Activated T-helper 17 cell treated with anti-CD3 and anti-CD28 coated beads, Interleukin-2, amount 50 U/mL, for 72 hours (primary cell): ENCODE results near the gene USO1. TPM values are rescaled to one million over a fixed set of nuclear protein-coding genes. Genes with fewer than 3 reads are reported as not detected.
"Not testable (repeated sequence)": the region's sequence is repeated elsewhere in the genome, so short reads cannot be mapped to it uniquely, and the experiment has no call there.

Experiments used
- ATAC-seq: fragments of 150-1000 bp; cut with Tn5 transposase; replicated peaks from 2 replicates; pipeline ENCODE4 v1.10.0; 2021; ENCODE audit warnings: mild to moderate bottlenecking, moderate library complexity
- H3K27ac Mint-ChIP-seq: one replicate; pipeline ENCODE4 v1.8.0; 2022; ENCODE audit warnings: mixed read lengths
- H3K27me3 Mint-ChIP-seq: one replicate; pipeline ENCODE4 v1.8.0; 2022; ENCODE audit warnings: mixed read lengths
- H3K36me3 Mint-ChIP-seq: one replicate; pipeline ENCODE4 v1.8.0; 2022; ENCODE audit warnings: low read depth, mild to moderate bottlenecking, mixed read lengths
- H3K4me1 Mint-ChIP-seq: one replicate; pipeline ENCODE4 v1.8.0; 2022; ENCODE audit warnings: mixed read lengths
- H3K4me3 Mint-ChIP-seq: one replicate; pipeline ENCODE4 v1.8.0; 2022; ENCODE audit warnings: mild to moderate bottlenecking, mixed read lengths
- H3K9me3 Mint-ChIP-seq: one replicate; pipeline ENCODE4 v1.8.0; 2022; ENCODE audit warnings: mixed read lengths
- total RNA-seq, 2 donors: library from RNA; stranded (reverse); gene quantifications; one replicate each; pipeline ENCODE4 v1.2.3, GENCODE V29; 2022

Gene USO1
- total RNA-seq, 2 donors from 2014 or later, result 55.8 to 66.0 TPM

DNA sequence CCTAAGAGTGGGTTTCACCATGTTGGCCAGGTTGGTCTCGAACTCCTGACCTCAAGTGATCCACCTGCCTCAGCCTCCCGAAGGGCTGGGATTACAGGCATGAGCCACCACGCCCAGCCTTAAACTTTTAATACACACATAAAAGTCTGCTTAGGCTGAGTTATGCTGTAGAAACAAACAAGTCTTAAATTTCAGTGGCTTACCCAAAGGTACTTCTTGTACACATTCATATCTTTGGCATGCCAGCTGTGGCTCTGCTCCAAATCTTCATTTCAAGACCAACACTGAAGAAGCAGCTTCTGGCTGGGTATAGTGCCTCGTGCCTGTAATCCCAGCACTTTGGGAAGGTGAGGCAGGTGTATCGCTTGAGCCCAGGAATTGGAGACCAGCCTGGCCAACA, 97.6 kb downstream of the USO1 start:
- Mint-ChIP-seq H3K36me3 (no peaks in the 10 kb centered on the region), H3K27ac (no peak overlapping the region), H3K4me1 (no peaks in the 10 kb centered on the region), H3K9me3 (no peaks in the 10 kb centered on the region), H3K27me3 (no peaks in the 10 kb centered on the region), H3K4me3 (no peak overlapping the region)
- no peak for ATAC-seq

- H3K9me3 Mint-ChIP-seq, result no peaks in the 10 kb centered on the region
- no peaks in the 10 kb centered on the region for H3K4me1 Mint-ChIP-seq
- no peak overlapping the region for H3K27ac Mint-ChIP-seq
- ATAC-seq, result no peak
- H3K4me3 Mint-ChIP-seq, result no peak overlapping the region
- no peaks in the 10 kb centered on the region for H3K27me3 Mint-ChIP-seq
- H3K36me3 Mint-ChIP-seq, result no peaks in the 10 kb centered on the region
Observed at GRCh38 chr4:75822416-75822815, 98.0 kb downstream of the USO1 start.

DNA sequence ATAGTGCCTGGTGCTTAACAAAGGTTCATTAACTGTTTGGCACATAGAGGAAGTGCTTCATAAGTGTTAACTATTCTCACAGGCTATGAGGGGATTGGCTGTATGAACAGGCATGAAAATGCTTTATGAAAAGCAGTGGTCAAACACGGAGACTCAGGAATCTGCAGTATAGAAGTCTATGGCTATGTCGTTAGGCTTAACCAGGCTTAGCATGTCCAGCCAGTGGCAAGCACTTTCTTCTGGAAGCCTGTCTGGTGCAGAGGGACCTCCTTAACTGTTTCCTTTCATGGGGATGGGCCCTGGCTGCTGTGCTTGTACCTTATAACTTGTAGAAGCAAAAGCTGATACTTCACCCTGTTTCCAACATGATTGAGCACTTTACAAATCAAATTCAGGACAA, 99.4 kb downstream of the USO1 start:
- no peak overlapping the region for H3K4me3 Mint-ChIP-seq
- H3K9me3 Mint-ChIP-seq, result no peaks in the 10 kb centered on the region
- H3K27ac Mint-ChIP-seq, result no peak overlapping the region
- H3K4me1 Mint-ChIP-seq, result no peaks in the 10 kb centered on the region
- H3K36me3 Mint-ChIP-seq, result no peaks in the 10 kb centered on the region
- ATAC-seq, result no peak
- H3K27me3 Mint-ChIP-seq, result no peaks in the 10 kb centered on the region

DNA sequence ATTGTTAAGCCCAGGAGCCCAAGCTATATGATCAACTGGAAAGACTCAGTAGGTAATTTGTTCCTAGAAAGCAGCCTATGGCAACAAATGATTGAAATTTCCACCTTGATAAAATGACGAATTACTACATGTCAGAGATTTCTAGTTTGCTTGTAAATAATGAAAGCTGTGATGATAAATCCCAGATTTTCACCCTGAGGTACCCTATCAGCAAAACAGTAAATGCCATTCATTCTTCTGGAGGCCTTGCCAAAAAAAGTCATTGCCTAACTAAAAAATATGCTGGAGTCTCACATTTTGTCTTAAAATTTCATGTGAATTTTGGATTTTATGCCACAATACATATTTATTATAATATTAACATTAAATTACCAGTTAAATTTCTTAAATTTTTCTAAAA, 106.5 kb downstream of the USO1 start:
- no peak overlapping the region for H3K4me3 Mint-ChIP-seq
- no peaks in the 10 kb centered on the region for H3K36me3 Mint-ChIP-seq
- no peaks in the 10 kb centered on the region for H3K4me1 Mint-ChIP-seq
- H3K27ac Mint-ChIP-seq, result no peak overlapping the region
- no peaks in the 10 kb centered on the region for H3K27me3 Mint-ChIP-seq
- ATAC-seq, result no peak
- H3K9me3 Mint-ChIP-seq, result no peaks in the 10 kb centered on the region

DNA sequence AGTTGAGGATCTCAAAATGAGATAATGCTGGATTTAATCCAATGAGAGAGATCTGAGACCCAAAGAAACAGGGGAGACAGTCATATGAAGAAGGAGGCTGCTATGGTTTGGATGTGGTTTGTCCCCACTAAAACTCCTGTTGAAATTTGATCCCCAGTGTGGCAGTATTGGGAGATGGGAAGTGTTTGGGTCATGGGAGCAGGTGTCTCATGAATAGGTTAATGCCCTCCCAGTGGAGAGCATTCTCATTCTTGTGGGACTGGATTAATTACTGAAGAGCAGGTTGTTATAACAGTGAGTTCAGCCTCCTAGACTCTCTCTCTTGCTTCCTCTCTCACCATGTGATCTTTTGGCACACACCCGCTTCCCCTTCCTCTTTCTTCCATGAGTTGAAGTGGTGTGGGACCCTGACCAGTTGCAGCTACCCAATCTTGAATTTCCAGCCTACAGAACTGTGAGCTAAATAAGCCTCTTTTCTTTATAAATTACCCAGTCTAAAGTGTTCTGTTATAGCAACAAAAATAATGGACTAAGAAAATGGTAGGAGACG, 107.6 kb downstream of the USO1 start:
- Mint-ChIP-seq H3K9me3 (no peaks in the 10 kb centered on the region), H3K4me1 (no peaks in the 10 kb centered on the region), H3K27me3 (no peaks in the 10 kb centered on the region), H3K36me3 (no peaks in the 10 kb centered on the region), H3K4me3 (no peak overlapping the region), H3K27ac (no peak overlapping the region)
- no peak for ATAC-seq

DNA sequence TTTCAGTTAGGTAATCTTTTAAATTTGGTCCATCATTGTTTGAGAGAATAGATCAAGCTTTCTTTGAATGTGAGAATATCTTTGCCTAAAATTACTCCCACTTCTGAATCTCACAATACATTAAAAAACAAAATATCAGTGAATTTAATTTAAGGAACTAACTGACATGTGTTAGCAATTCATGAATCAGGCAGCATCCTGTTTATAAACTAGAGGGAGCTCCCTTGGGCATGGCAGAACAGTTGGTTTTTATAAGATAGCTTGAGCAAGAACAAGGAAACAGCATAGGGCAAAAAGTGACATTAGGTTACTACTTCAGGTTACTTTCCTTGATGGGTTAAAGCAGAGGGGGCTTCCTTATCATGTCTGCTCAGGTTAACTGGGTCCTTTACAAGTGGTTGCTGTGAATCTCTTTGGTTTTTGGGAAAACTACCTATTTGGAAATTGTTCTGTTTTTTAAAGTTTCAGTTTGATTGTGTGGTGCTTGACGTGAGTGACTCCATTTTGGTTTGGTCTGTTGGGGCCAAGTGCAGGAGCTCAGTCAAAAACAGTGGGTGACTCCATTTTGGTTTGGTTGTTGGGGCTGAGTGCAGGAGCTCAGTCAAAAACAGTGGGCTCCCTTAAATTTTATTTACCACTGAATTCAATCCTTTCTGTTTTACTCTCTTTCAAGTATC, 109.9 kb downstream of the USO1 start:
- no peaks in the 10 kb centered on the region for H3K9me3 Mint-ChIP-seq
- H3K27ac Mint-ChIP-seq, result no peak overlapping the region
- no peak overlapping the region for H3K4me3 Mint-ChIP-seq
- no peaks in the 10 kb centered on the region for H3K36me3 Mint-ChIP-seq
- H3K27me3 Mint-ChIP-seq, result no peaks in the 10 kb centered on the region
- ATAC-seq, result no peak
- no peaks in the 10 kb centered on the region for H3K4me1 Mint-ChIP-seq

GRCh38 chr4:75834772-75835154, 110.4 kb downstream of the USO1 start:
- Mint-ChIP-seq H3K4me1 (no peaks in the 10 kb centered on the region), H3K27me3 (no peaks in the 10 kb centered on the region), H3K4me3 (no peak overlapping the region), H3K9me3 (no peaks in the 10 kb centered on the region), H3K27ac (no peak overlapping the region), H3K36me3 (no peaks in the 10 kb centered on the region)
- no peak for ATAC-seq

DNA sequence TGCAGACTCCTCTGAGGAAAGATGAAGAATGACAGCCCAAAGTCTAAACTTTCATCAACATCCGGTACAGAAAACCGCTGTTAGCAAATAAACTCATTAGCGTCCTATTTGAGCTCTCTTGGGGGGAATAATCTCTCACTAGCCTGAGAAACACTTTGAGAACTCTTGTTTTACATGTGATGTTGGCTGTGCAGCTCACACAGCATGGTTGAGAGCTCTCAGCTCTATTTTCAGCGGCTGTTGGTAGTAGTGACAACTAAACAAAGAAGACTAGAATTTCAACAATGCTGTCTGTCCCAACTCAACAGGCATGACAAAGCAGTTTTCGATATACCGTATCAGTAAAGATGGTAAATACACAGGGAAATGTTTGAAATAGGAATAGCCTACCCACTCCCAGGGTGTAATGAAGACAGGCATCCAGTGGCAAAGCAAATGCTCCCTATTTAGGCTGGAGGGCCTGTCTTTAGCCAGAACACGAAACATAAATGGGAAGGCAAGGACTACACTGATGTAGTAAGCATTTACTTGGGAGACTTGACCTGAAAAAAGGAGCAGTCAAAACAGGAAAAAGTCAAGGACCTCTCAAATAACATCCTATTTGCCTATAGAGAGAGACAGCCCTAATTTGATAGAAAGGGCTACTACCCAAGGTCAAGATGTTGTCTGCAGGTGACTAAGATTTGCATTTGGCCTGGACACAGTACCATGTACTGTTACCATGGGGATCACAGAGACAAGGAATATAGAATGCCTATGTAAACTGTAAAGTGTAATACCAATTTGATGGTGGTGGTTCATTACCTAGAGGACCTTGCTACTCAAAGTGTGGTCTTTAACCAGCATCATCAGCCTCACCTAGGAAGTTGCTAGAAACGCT, 117.5 kb downstream of the USO1 start:
- H3K27me3 Mint-ChIP-seq, result no peaks in the 10 kb centered on the region

GRCh38 chr4:75843596-75843995, 119.2 kb downstream of the USO1 start:
- no peaks in the 10 kb centered on the region for H3K36me3 Mint-ChIP-seq
- no peaks in the 10 kb centered on the region for H3K27me3 Mint-ChIP-seq
- no peak overlapping the region for H3K4me3 Mint-ChIP-seq
- H3K9me3 Mint-ChIP-seq, result no peaks in the 10 kb centered on the region
- no peak for ATAC-seq
- peaks cover 5% of the 10 kb centered on the region for H3K4me1 Mint-ChIP-seq
- no peak overlapping the region for H3K27ac Mint-ChIP-seq

More for the DNA sequence above, 117.5 kb downstream of the USO1 start:
- H3K27ac Mint-ChIP-seq, result no peak overlapping the region
- no peaks in the 10 kb centered on the region for H3K36me3 Mint-ChIP-seq
- ATAC-seq, result no peak
- no peak overlapping the region for H3K4me3 Mint-ChIP-seq
- H3K9me3 Mint-ChIP-seq, result no peaks in the 10 kb centered on the region
- H3K4me1 Mint-ChIP-seq, result no peaks in the 10 kb centered on the region

GRCh38 chr4:75844151-75844662, 119.8 kb downstream of the USO1 start:
- Mint-ChIP-seq H3K27ac (no peak overlapping the region), H3K36me3 (no peaks in the 10 kb centered on the region), H3K4me3 (no peak overlapping the region), H3K4me1 (peaks cover 5% of the 10 kb centered on the region), H3K27me3 (no peaks in the 10 kb centered on the region), H3K9me3 (no peaks in the 10 kb centered on the region)
- ATAC-seq, result no peak

- H3K27ac Mint-ChIP-seq, result peak overlapping the region; percentile 22
- no peaks in the 10 kb centered on the region for H3K27me3 Mint-ChIP-seq
- H3K4me1 Mint-ChIP-seq, result peaks cover 5% of the 10 kb centered on the region
- no peak for ATAC-seq
- H3K9me3 Mint-ChIP-seq, result no peaks in the 10 kb centered on the region
- no peak overlapping the region for H3K4me3 Mint-ChIP-seq
- no peaks in the 10 kb centered on the region for H3K36me3 Mint-ChIP-seq
Observed at GRCh38 chr4:75845992-75846391, 121.6 kb downstream of the USO1 start.

- peak; percentile 78 for ATAC-seq
- H3K27me3 Mint-ChIP-seq, H3K36me3 Mint-ChIP-seq, H3K4me1 Mint-ChIP-seq, H3K9me3 Mint-ChIP-seq: not testable (repeated sequence)
- Mint-ChIP-seq H3K27ac (peak overlapping the region; percentile 60), H3K4me3 (peak overlapping the region; percentile 16)
Observed at GRCh38 chr4:75848171-75848760, 123.9 kb downstream of the USO1 start.

GRCh38 chr4:75848891-75849290, 124.5 kb downstream of the USO1 start:
- H3K4me3 Mint-ChIP-seq, result peak overlapping the region; percentile 6
- no peaks in the 10 kb centered on the region for H3K36me3 Mint-ChIP-seq
- peaks cover 5% of the 10 kb centered on the region for H3K4me1 Mint-ChIP-seq

DNA sequence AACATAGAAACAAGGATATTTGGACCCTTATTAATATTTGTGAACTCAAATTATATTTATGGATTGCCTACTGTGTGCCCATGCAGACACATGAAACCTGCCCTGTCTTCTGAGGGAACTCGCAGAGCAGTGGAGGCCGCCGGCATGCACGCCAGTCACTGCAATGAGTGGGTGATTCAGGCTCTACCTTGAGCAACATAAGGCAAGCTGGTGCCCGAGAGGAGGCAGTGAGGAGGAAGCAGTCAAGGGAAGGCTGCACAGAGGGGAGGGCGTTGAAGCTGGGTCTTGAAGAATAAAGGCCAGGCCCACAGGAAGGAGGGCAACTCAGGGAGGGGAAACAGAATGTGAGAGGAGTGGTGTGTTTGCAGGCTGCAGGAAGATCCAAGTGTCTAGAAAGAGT, 125.1 kb downstream of the USO1 start:
- H3K9me3 Mint-ChIP-seq, result no peaks in the 10 kb centered on the region
- ATAC-seq, result no peak
- no peaks in the 10 kb centered on the region for H3K36me3 Mint-ChIP-seq
- peaks cover 12% of the 10 kb centered on the region for H3K27me3 Mint-ChIP-seq
- peaks cover 5% of the 10 kb centered on the region for H3K4me1 Mint-ChIP-seq
- H3K4me3 Mint-ChIP-seq, result peak overlapping the region; percentile 6
- no peak overlapping the region for H3K27ac Mint-ChIP-seq

More at GRCh38 chr4:75848891-75849290, 124.5 kb downstream of the USO1 start:
- peak; percentile 85 for ATAC-seq
- Mint-ChIP-seq H3K27ac (peak overlapping the region; percentile 60), H3K9me3 (no peaks in the 10 kb centered on the region), H3K27me3 (peaks cover 10% of the 10 kb centered on the region)
